MM.1S (cell line): ENCODE results near the gene TCERG1L.

Experiments
- DNase-seq: peaks from one replicate; pipeline ENCODE4 v3.0.0-alpha.2; 2015
- H2AFZ ChIP-seq: fragments of 300-600 bp; sonication (generic); 2 replicates; pipeline ENCODE4 v1.6.0; 2016; ENCODE audit warnings: antibody characterized with exemption, low read length
- H3F3A ChIP-seq: fragments of 300-600 bp; sonication (generic); 2 replicates; pipeline ENCODE4 v1.6.1; 2016; ENCODE audit warnings: mild to moderate bottlenecking, antibody characterized with exemption, low read length, moderate library complexity, mixed read lengths; ENCODE audit not compliant: insufficient read depth
- H3K27ac ChIP-seq: fragments of 300-600 bp; sonication (generic); 2 replicates; pipeline ENCODE4 v1.5.1; 2016; ENCODE audit warnings: mild to moderate bottlenecking, low read length
- H3K27me3 ChIP-seq: fragments of 300-600 bp; sonication (generic); replicated peaks from 2 replicates; pipeline ENCODE4 v1.6.0; 2016; ENCODE audit warnings: low read length; ENCODE audit not compliant: insufficient read depth
- H3K36me3 ChIP-seq: fragments of 300-600 bp; sonication (generic); replicated peaks from 2 replicates; pipeline ENCODE4 v1.6.1; 2016; ENCODE audit warnings: mild to moderate bottlenecking, low read length, mixed read lengths; ENCODE audit not compliant: insufficient read depth
- H3K4me1 ChIP-seq: fragments of 300-600 bp; sonication (generic); 2 replicates; pipeline ENCODE4 v1.6.1; 2016; ENCODE audit warnings: low read length, mixed read lengths
- H3K4me2 ChIP-seq: fragments of 300-600 bp; sonication (generic); 2 replicates; pipeline ENCODE4 v1.6.0; 2016; ENCODE audit warnings: low read depth, low read length
- H3K4me3 ChIP-seq: fragments of 300-600 bp; sonication (generic); 2 replicates; pipeline ENCODE4 v1.5.1; 2016; ENCODE audit warnings: low read length, mixed read lengths
- H3K79me2 ChIP-seq: fragments of 300-600 bp; sonication (generic); 2 replicates; pipeline ENCODE4 v1.6.1; 2016; ENCODE audit warnings: mixed run types, low read length, mixed read lengths
- H3K9ac ChIP-seq: fragments of 300-600 bp; sonication (generic); 2 replicates; pipeline ENCODE4 v1.6.1; 2016; ENCODE audit warnings: low read length, mixed read lengths
- H3K9me2 ChIP-seq: fragments of 300-600 bp; sonication (generic); replicated peaks from 2 replicates; pipeline ENCODE4 v1.6.1; 2016; ENCODE audit warnings: mild to moderate bottlenecking, low read length, mixed read lengths; ENCODE audit not compliant: insufficient read depth
- H3K9me3 ChIP-seq: fragments of 300-600 bp; sonication (generic); replicated peaks from 2 replicates; pipeline ENCODE4 v1.6.1; 2016; ENCODE audit warnings: mild to moderate bottlenecking, low read length, mixed read lengths; ENCODE audit not compliant: insufficient read depth
- H4K20me1 ChIP-seq: fragments of 300-600 bp; sonication (generic); 2 replicates; pipeline ENCODE4 v1.6.1; 2016; ENCODE audit warnings: mild to moderate bottlenecking, low read length, moderate library complexity, mixed read lengths; ENCODE audit not compliant: insufficient read depth
- EZH2 ChIP-seq: fragments of 300-600 bp; sonication (generic); optimal IDR thresholded peaks from 2 replicates; pipeline ENCODE3; 2017; ENCODE audit warnings: low read depth, mild to moderate bottlenecking, antibody characterized with exemption, low read length, mixed read lengths
- EZH2phosphoT487 ChIP-seq: fragments of 300-600 bp; sonication (generic); IDR thresholded peaks from 2 replicates; pipeline ENCODE4 v1.6.1; 2018; ENCODE audit warnings: antibody characterized with exemption, low read length
- TF ChIP-seq, protein P1 (sequence below): fragments of 300-600 bp; sonication (generic); IDR thresholded peaks from 2 replicates; pipeline ENCODE4 v1.5.1; 2016; ENCODE audit warnings: antibody characterized with exemption, low read length, mixed read lengths

Gene TCERG1L

DNA sequence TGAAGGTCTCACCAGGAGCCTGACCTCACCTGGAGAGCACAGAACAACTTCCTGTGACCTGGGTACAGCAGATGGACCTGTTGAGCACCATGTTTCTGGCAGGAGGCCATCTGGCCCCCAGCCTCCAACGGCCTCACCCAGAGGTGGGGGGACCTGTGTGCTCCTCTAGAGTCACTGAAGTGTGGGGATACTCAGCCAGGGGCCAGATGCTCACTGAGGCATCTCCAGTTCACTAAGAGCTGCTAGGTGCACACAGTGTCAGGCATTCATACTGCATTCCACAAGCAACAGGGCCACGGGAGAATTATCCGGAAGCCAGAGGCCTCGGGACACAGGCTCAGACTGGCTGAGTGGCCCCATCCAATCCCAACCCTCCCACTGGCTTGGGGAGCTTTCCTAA lies 161.4 kb downstream of the TCERG1L start:
- Histone ChIP-seq H3K4me3 (no peak overlapping the region), H2AFZ (no peak overlapping the region), H3K27me3 (no peaks in the 10 kb centered on the region), H3K36me3 (no peaks in the 10 kb centered on the region), H4K20me1 (no peaks in the 10 kb centered on the region), H3K27ac (no peak overlapping the region), H3F3A (no peaks in the 10 kb centered on the region), H3K9me2 (no peaks in the 10 kb centered on the region), H3K79me2 (no peaks in the 10 kb centered on the region), H3K9ac (no peak overlapping the region), H3K9me3 (no peaks in the 10 kb centered on the region), H3K4me1 (no peaks in the 10 kb centered on the region), H3K4me2 (no peak overlapping the region)
- TF ChIP-seq EZH2phosphoT487 (no peak), EZH2 (no peak)
- TF ChIP-seq, protein P1, sequence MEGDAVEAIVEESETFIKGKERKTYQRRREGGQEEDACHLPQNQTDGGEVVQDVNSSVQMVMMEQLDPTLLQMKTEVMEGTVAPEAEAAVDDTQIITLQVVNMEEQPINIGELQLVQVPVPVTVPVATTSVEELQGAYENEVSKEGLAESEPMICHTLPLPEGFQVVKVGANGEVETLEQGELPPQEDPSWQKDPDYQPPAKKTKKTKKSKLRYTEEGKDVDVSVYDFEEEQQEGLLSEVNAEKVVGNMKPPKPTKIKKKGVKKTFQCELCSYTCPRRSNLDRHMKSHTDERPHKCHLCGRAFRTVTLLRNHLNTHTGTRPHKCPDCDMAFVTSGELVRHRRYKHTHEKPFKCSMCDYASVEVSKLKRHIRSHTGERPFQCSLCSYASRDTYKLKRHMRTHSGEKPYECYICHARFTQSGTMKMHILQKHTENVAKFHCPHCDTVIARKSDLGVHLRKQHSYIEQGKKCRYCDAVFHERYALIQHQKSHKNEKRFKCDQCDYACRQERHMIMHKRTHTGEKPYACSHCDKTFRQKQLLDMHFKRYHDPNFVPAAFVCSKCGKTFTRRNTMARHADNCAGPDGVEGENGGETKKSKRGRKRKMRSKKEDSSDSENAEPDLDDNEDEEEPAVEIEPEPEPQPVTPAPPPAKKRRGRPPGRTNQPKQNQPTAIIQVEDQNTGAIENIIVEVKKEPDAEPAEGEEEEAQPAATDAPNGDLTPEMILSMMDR = no peak
- no peak for DNase-seq

DNA sequence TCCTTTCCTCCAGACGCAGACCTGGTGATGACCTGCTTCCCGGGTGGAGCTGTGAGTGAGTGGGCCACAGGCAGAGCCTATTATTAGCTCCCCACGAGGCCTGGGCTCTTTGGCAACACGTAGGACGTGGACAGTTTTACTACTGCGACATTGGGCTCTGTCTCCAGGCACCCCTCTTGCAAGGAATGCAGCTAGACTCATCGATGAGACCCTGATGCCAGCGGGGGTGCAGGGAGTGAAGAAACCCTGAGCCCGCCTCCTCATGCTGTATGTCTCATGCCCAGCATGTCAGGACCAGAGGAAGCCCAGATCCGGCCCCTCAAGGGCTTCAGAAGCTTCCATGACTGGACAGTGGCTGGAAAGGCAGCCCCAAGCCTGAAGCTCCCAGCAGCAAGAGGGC lies 161.9 kb downstream of the TCERG1L start:
- Histone ChIP-seq H3K79me2 (no peaks in the 10 kb centered on the region), H3K36me3 (no peaks in the 10 kb centered on the region), H3K9me3 (no peaks in the 10 kb centered on the region), H3K4me2 (no peak overlapping the region), H3K9ac (no peak overlapping the region), H3F3A (no peaks in the 10 kb centered on the region), H2AFZ (no peak overlapping the region), H3K4me3 (no peak overlapping the region), H3K4me1 (no peaks in the 10 kb centered on the region), H3K9me2 (no peaks in the 10 kb centered on the region), H4K20me1 (no peaks in the 10 kb centered on the region), H3K27me3 (no peaks in the 10 kb centered on the region), H3K27ac (no peak overlapping the region)
- TF ChIP-seq EZH2 = no peak
- TF ChIP-seq EZH2phosphoT487 = no peak
- TF ChIP-seq, protein P1 = no peak
- DNase-seq = no peak

DNA sequence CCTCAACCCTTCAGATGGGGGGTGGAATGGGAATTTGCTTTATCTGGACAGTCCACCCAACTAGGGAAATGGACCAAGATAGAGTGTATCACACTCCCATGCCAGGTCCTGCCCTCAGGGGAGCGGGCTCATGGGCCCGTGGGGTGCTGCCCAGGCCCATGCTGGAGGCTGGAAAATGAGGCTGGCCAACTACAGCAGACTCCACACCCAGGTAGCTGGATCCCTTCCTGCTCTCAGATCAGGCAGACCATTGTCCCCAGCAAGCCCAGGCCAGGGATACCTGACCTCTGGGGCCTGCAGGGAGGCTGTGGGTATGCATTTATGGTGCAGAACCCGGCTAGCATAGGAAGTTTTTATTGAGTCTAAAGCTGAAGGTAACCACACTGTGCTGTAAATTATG lies 162.4 kb downstream of the TCERG1L start:
- no peak overlapping the region for H3K9ac ChIP-seq
- H3K27me3 ChIP-seq = no peaks in the 10 kb centered on the region
- H3K9me2 ChIP-seq = no peaks in the 10 kb centered on the region
- no peak for DNase-seq
- H3K4me1 ChIP-seq = no peaks in the 10 kb centered on the region
- H3K4me3 ChIP-seq = no peak overlapping the region
- no peaks in the 10 kb centered on the region for H3K79me2 ChIP-seq
- no peaks in the 10 kb centered on the region for H3F3A ChIP-seq
- no peak for TF ChIP-seq EZH2
- TF ChIP-seq EZH2phosphoT487 = no peak
- TF ChIP-seq, protein P1 = no peak
- no peak overlapping the region for H3K4me2 ChIP-seq
- no peak overlapping the region for H2AFZ ChIP-seq
- H3K9me3 ChIP-seq = no peaks in the 10 kb centered on the region
- no peaks in the 10 kb centered on the region for H3K36me3 ChIP-seq
- H3K27ac ChIP-seq = no peak overlapping the region
- no peaks in the 10 kb centered on the region for H4K20me1 ChIP-seq
